Stomach (tissue), 9 donors: ENCODE data around the gene C1orf198. TPM values are rescaled to one million over a fixed set of nuclear protein-coding genes. Genes with fewer than 3 reads are reported as not detected.

Source experiments
- DNase-seq, 2 donors: peaks; one replicate each; pipeline versions ENCODE4 v3.0.0 to v3.0.0-alpha.2; 2013 to 2019
- H3K27ac ChIP-seq, 5 donors: fragments of 200-600 bp in 4 of 5; sonication (generic) in 4 of 5; one replicate each; pipeline ENCODE4 v1.5.1; 2013 to 2019; ENCODE audit warnings: mild to moderate bottlenecking in 1 of 5, moderate library complexity in 1 of 5
- H3K27me3 ChIP-seq, 3 donors: fragments of 200-600 bp; sonication (generic); one replicate each; pipeline ENCODE4 v1.5.1; 2017 to 2019; ENCODE audit warnings: mixed run types in 1 of 3
- H3K36me3 ChIP-seq, 4 donors: fragments of 200-600 bp; sonication (generic); 1 replicate in 3 of 4; 2 replicates in 1 of 4; pipeline ENCODE4 v1.5.1; 2016 to 2019
- H3K4me1 ChIP-seq, 4 donors: fragments of 200-600 bp; sonication (generic); one replicate each; pipeline ENCODE4 v1.5.1; 2016 to 2019
- H3K4me3 ChIP-seq, 4 donors: fragments of 200-600 bp; sonication (generic) in 3 of 4; one replicate each; pipeline ENCODE4 v1.5.1; 2016 to 2019; ENCODE audit warnings: mild to moderate bottlenecking in 1 of 4
- H3K9me3 ChIP-seq, 4 donors: fragments of 200-600 bp; sonication (generic); one replicate each; pipeline ENCODE4 v1.5.1; 2016 to 2019
- CTCF ChIP-seq, 7 experiments: fragments of 450-650 bp in 4 of 7; fragments of 200-600 bp in 3 of 7; sonication (generic) in 3 of 7; IDR thresholded peaks; one replicate each; pipeline ENCODE4 v1.5.1; 2016 to 2019; ENCODE audit warnings: antibody characterized with exemption in 7 of 7, control low read depth in 2 of 7, mild to moderate bottlenecking in 1 of 7
- EP300 ChIP-seq: sonication (generic); formaldehyde crosslinking; IDR thresholded peaks from one replicate; pipeline ENCODE4 v1.6.1; 2017; ENCODE audit warnings: antibody characterized with exemption
- POLR2A ChIP-seq, 4 donors: fragments of 450-650 bp; IDR thresholded peaks; one replicate each; pipeline ENCODE4 v1.6.1; 2016; ENCODE audit warnings: antibody characterized with exemption in 4 of 4, control low read depth in 2 of 4, mild to moderate bottlenecking in 1 of 4, moderate library complexity in 1 of 4
- POLR2AphosphoS5 ChIP-seq, 3 donors: sonication (generic); formaldehyde crosslinking; IDR thresholded peaks; one replicate each; pipeline ENCODE4 v1.6.1; 2016; ENCODE audit warnings: antibody characterized with exemption in 3 of 3
- WGBS, 5 donors: extraction: QIAGEN DNeasy Blood & Tissue Kit in 3 of 5; methylation state at CpG; one replicate each; pipeline versions ENCODE4 v1.1.5 to v1.1.7; 2013 to 2018; 5-methylcytosine and 5-hydroxymethylcytosine counted together
- intact Hi-C: fragments of 100-400 bp; cut with DNase I; formaldehyde crosslinking; loops from one replicate; pipeline ENCODE4 v1.15.1; 2023; ENCODE audit warnings: low total_unique reads
- polyA plus RNA-seq, 3 donors: library from polyadenylated mRNA; stranded (reverse); fragments of 200-250 nt; gene quantifications; one replicate each; pipeline ENCODE4 v1.2.3, GENCODE V29; 2013
- total RNA-seq, 5 donors: library from RNA; depleted of rRNA; stranded (reverse); fragments of >200 nt; gene quantifications; one replicate each; pipeline versions ENCODE4 v1.1.0 to v1.2.3, GENCODE V29; 2014 to 2016
- donor health status: healthy with polysubstance abuse.
- donor health status: Bipolar disorder and iron deficiency.
- donor health status: healthy.

Gene C1orf198
- total and polyA plus RNA-seq, 8 donors: 11.3 to 69.3 (median 32.4) TPM

DNA sequence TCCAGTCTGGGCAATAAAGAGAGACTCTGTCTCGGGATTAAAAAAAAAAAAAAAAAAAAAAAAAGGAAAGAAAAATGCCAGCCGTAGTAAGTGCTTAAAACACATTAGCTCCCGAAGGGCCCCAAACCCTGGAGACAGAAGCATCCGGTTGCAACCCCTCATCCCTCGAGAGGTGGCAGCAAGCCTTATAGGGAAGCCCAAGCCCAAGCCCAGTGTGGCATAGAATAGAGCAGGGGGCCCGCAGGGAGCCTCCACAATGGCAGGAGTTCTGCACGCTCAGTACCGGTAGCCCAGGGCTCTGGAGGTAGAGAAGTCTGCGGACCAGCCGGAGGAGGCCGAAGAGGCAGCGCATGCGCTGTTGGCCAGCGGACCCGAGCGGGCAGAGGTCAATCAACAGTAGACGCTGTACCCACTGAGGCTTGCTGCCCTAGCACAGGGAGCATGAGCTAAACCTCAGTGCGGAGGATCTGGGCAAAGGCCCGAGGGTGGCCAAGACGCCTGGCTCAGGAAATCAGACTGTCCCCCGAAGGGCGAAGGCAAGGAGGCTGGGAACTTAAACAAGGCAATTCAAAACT is 34.1 kb upstream of the C1orf198 start:
- intact Hi-C loops: no loop called here
- whole genome bisulfite sequencing, 5 donors: 94 to 97% (median 96%) methylated on average over 21 to 22 of the region's 22 CpGs
- DNase-seq: no peak

GRCh38 chr1:230901671-230902070 is 33.4 kb upstream of the C1orf198 start:
- Histone ChIP-seq H3K27ac (no peak overlapping the region), H3K27me3 (no peaks in the 10 kb centered on the region), H3K36me3 (peaks cover 0 to 29% (median 22%) of the 10 kb centered on the region in 4 donors), H3K4me3 (no peak overlapping the region), H3K9me3 (no peaks in the 10 kb centered on the region), H3K4me1 (peaks cover 0 to 21% (median 7%) of the 10 kb centered on the region in 4 donors)
- no peak for DNase-seq
- intact Hi-C loops: no loop called here
- WGBS, 5 donors: 67 to 88% (median 83%) methylated on average over 6 of the region's 6 CpGs
- TF ChIP-seq CTCF (IDR thresholded peaks at IDR 0.05): no peak
- no peak for TF ChIP-seq POLR2AphosphoS5 (IDR thresholded peaks at IDR 0.05)
- TF ChIP-seq EP300: no peak
- no peak for TF ChIP-seq POLR2A (IDR thresholded peaks at IDR 0.05)

More for the DNA sequence above, 34.1 kb upstream of the C1orf198 start:
- H3K27me3 ChIP-seq: no peaks in the 10 kb centered on the region
- no peak for TF ChIP-seq POLR2A (IDR thresholded peaks at IDR 0.05)
- no peak overlapping the region for H3K4me3 ChIP-seq
- no peak overlapping the region for H3K27ac ChIP-seq
- peaks cover 0 to 35% (median 29%) of the 10 kb centered on the region in 4 donors for H3K36me3 ChIP-seq
- peaks cover 0 to 21% (median 7%) of the 10 kb centered on the region in 4 donors for H3K4me1 ChIP-seq
- no peaks in the 10 kb centered on the region for H3K9me3 ChIP-seq

- Histone ChIP-seq H3K36me3 (peaks cover 0 to 22% (median 15%) of the 10 kb centered on the region in 4 donors), H3K27ac (no peak overlapping the region), H3K4me1 (peaks cover 0 to 15% (median 3%) of the 10 kb centered on the region in 4 donors), H3K27me3 (no peaks in the 10 kb centered on the region), H3K4me3 (no peak overlapping the region), H3K9me3 (no peaks in the 10 kb centered on the region)
- intact Hi-C loops: no loop called here
- TF ChIP-seq POLR2A (IDR thresholded peaks at IDR 0.05) (no peak), POLR2AphosphoS5 (IDR thresholded peaks at IDR 0.05) (no peak), EP300 (no peak), CTCF (IDR thresholded peaks at IDR 0.05) (no peak)
- 44 to 70% (median 57%) methylated on average over 6 of the region's 6 CpGs for WGBS, 5 donors
- no peak for DNase-seq
These were observed 32.7 kb upstream of the C1orf198 start for GRCh38 chr1:230900984-230901383.

- intact Hi-C loops: no loop called here
- H3K4me3 ChIP-seq: no peak overlapping the region
- TF ChIP-seq CTCF (IDR thresholded peaks at IDR 0.05) (no peak), EP300 (no peak), POLR2AphosphoS5 (IDR thresholded peaks at IDR 0.05) (no peak), POLR2A (IDR thresholded peaks at IDR 0.05) (no peak)
- peaks cover 0 to 11% (median 4%) of the 10 kb centered on the region in 4 donors for H3K36me3 ChIP-seq
- no peaks in the 10 kb centered on the region for H3K27me3 ChIP-seq
- H3K27ac ChIP-seq: no peak overlapping the region
- 62 to 75% (median 66%) methylated on average over 5 of the region's 5 CpGs for WGBS, 5 donors
- no peaks in the 10 kb centered on the region for H3K9me3 ChIP-seq
- no peak for DNase-seq
- H3K4me1 ChIP-seq: peaks cover 0 to 6% (median 0%) of the 10 kb centered on the region in 4 donors
These were observed 31.5 kb upstream of the C1orf198 start for GRCh38 chr1:230899841-230900251.

GRCh38 chr1:230898748-230899147 is 30.4 kb upstream of the C1orf198 start:
- TF ChIP-seq EP300 (no peak), CTCF (IDR thresholded peaks at IDR 0.05) (no peak), POLR2AphosphoS5 (IDR thresholded peaks at IDR 0.05) (no peak), POLR2A (IDR thresholded peaks at IDR 0.05) (no peak)
- Histone ChIP-seq H3K9me3 (no peaks in the 10 kb centered on the region), H3K4me3 (no peak overlapping the region), H3K36me3 (peaks cover 0 to 6% (median 0%) of the 10 kb centered on the region in 4 donors), H3K27me3 (no peaks in the 10 kb centered on the region), H3K27ac (no peak overlapping the region), H3K4me1 (peaks cover 0 to 6% (median 0%) of the 10 kb centered on the region in 4 donors)
- WGBS, 5 donors: 82 to 92% (median 85%) methylated on average over 8 of the region's 8 CpGs
- intact Hi-C loops: no loop called here
- no peak for DNase-seq
